SKM-1 (cell line): ENCODE data around the gene TELO2.

Experiments used
- DNase-seq: peaks from one replicate; lab custom pipeline; 2025; ENCODE audit not compliant: unreplicated experiment; lab: John Stamatoyannopoulos, UW

The TELO2 gene

GRCh38 chr16:1550696-1551095, 57.5 kb downstream of the TELO2 start:
- DNase-seq, result no peak

- no peak for DNase-seq
Measured at GRCh38 chr16:1551166-1551565, 58.0 kb downstream of the TELO2 start.

- DNase-seq, result no peak
Measured at GRCh38 chr16:1552129-1552528, 59.0 kb downstream of the TELO2 start.

- DNase-seq, result no peak
Measured at GRCh38 chr16:1553946-1554825, 61.0 kb downstream of the TELO2 start.

- DNase-seq, result no peak
Measured at GRCh38 chr16:1554826-1555445, 61.8 kb downstream of the TELO2 start.

- no peak for DNase-seq
Measured at GRCh38 chr16:1556254-1556653, 63.1 kb downstream of the TELO2 start.

GRCh38 chr16:1557074-1557473, 63.9 kb downstream of the TELO2 start:
- DNase-seq, result no peak

- DNase-seq, result no peak
Measured at GRCh38 chr16:1557576-1557975, 64.4 kb downstream of the TELO2 start.

GRCh38 chr16:1559446-1559975, 66.4 kb downstream of the TELO2 start:
- DNase-seq, result peak; percentile 10
